OCI-M2 (cell line): Measurements from ENCODE around the gene TTLL11.

Experiments used
- DNase-seq: peaks from one replicate; lab custom pipeline; 2025; ENCODE audit not compliant: unreplicated experiment; lab: John Stamatoyannopoulos, UW

The TTLL11 gene

GRCh38 chr9:122110100-122110833 lies 17.2 kb upstream of the TTLL11 start:
- no peak for DNase-seq

GRCh38 chr9:122109035-122109813 lies 16.1 kb upstream of the TTLL11 start:
- no peak for DNase-seq

- DNase-seq, result no peak
Measured at GRCh38 chr9:122107291-122107805, 14.2 kb upstream of the TTLL11 start.

GRCh38 chr9:122106576-122106975 lies 13.5 kb upstream of the TTLL11 start:
- DNase-seq, result no peak

GRCh38 chr9:122103985-122104384 lies 10.9 kb upstream of the TTLL11 start:
- DNase-seq, result no peak

- DNase-seq, result no peak
Measured at GRCh38 chr9:122102156-122102555, 9.0 kb upstream of the TTLL11 start.

GRCh38 chr9:122100756-122101155 lies 7.6 kb upstream of the TTLL11 start:
- DNase-seq, result no peak

GRCh38 chr9:122099271-122099869 lies 6.3 kb upstream of the TTLL11 start:
- peak; percentile 20 for DNase-seq

- no peak for DNase-seq
Measured at GRCh38 chr9:122097679-122098315, 4.7 kb upstream of the TTLL11 start.

GRCh38 chr9:122096620-122097415 lies 3.7 kb upstream of the TTLL11 start:
- DNase-seq, result no peak

- DNase-seq, result no peak
Measured at GRCh38 chr9:122095010-122095767, 2.1 kb upstream of the TTLL11 start.

GRCh38 chr9:122091682-122092592 lies 1.2 kb downstream of the TTLL11 start:
- no peak for DNase-seq

GRCh38 chr9:122090981-122091380 lies 2.1 kb downstream of the TTLL11 start:
- no peak for DNase-seq

- DNase-seq, result no peak
Measured at GRCh38 chr9:122090287-122090883, 2.7 kb downstream of the TTLL11 start.

- DNase-seq, result no peak
Measured at GRCh38 chr9:122088880-122089706, 4.0 kb downstream of the TTLL11 start.

GRCh38 chr9:122087406-122088200 lies 5.5 kb downstream of the TTLL11 start:
- no peak for DNase-seq

- DNase-seq, result no peak
Measured at GRCh38 chr9:122086873-122087272, 6.2 kb downstream of the TTLL11 start.
